Caco-2 (cell line): ENCODE results near the gene LYZL1. TPM values are rescaled to one million over a fixed set of nuclear protein-coding genes. Genes with fewer than 3 reads are reported as not detected.
A peak's percentile ranks its signal among the peaks of the same experiment; 100 is the strongest.
"Not testable (repeated sequence)": the region's sequence is repeated elsewhere in the genome, so short reads cannot be mapped to it uniquely, and the experiment has no call there.

Source experiments
- BruUV-seq: library from RNA; stranded (reverse); fragments of 400-500 nt; replicated peaks from 2 replicates; lab custom pipeline; 2021; lab: Mats Ljungman, UMichigan
- CTCF ChIA-PET: fragments of 300-600 bp; sonication (Branson Sonifier 250); formaldehyde crosslinking; loops from one replicate; lab custom pipeline; 2022; ENCODE audit warnings: antibody characterized with exemption; lab: Charles Lee
- POLR2A ChIA-PET: fragments of 300-600 bp; sonication (Branson Sonifier 250); formaldehyde crosslinking; loops from one replicate; lab custom pipeline; 2022; ENCODE audit warnings: antibody characterized with exemption; lab: Charles Lee
- DNase-seq, 2 experiments: peaks; one replicate each; pipeline versions ENCODE4 v3.0.0 to v3.0.0-alpha.2; 2020 to 2022
- H3K27me3 ChIP-seq: replicated peaks from 2 replicates; pipeline ENCODE4 v1.6.0; 2011; ENCODE audit warnings: low read length; ENCODE audit not compliant: control insufficient read depth, insufficient read depth
- H3K36me3 ChIP-seq: 2 replicates; pipeline ENCODE4 v1.5.1; 2011; ENCODE audit warnings: low read length; ENCODE audit not compliant: control insufficient read depth, insufficient read depth
- H3K4me1 ChIP-seq: fragments of 250-450 bp; sonication (Bioruptor Pico); 2 replicates; pipeline ENCODE4 v1.5.1; 2020; ENCODE audit warnings: mild to moderate bottlenecking
- H3K4me3 ChIP-seq: 2 replicates; pipeline ENCODE4 v1.5.1; 2011; ENCODE audit warnings: low read depth, mild to moderate bottlenecking, control low read depth, low read length
- H3K9me3 ChIP-seq: fragments of 250-450 bp; sonication (Bioruptor Pico); 2 replicates; pipeline ENCODE4 v1.5.1; 2020; ENCODE audit warnings: mild to moderate bottlenecking, moderate library complexity
- H3K27ac Mint-ChIP-seq: one replicate; pipeline ENCODE4 v1.8.0; 2022; ENCODE audit warnings: mixed read lengths; ENCODE audit not compliant: unreplicated experiment
- H3K27me3 Mint-ChIP-seq: one replicate; pipeline ENCODE4 v1.8.0; 2022; ENCODE audit warnings: mixed read lengths; ENCODE audit not compliant: insufficient read depth, unreplicated experiment
- H3K36me3 Mint-ChIP-seq: one replicate; pipeline ENCODE4 v1.8.0; 2022; ENCODE audit warnings: mild to moderate bottlenecking, mixed read lengths; ENCODE audit not compliant: insufficient read depth, unreplicated experiment
- H3K4me1 Mint-ChIP-seq: one replicate; pipeline ENCODE4 v1.8.0; 2022; ENCODE audit warnings: low read depth, mixed read lengths; ENCODE audit not compliant: unreplicated experiment
- H3K4me3 Mint-ChIP-seq: one replicate; pipeline ENCODE4 v1.8.0; 2022; ENCODE audit warnings: mild to moderate bottlenecking, moderate library complexity, mixed read lengths; ENCODE audit not compliant: unreplicated experiment
- H3K9me3 Mint-ChIP-seq: one replicate; pipeline ENCODE4 v1.8.0; 2022; ENCODE audit warnings: mixed read lengths; ENCODE audit not compliant: unreplicated experiment
- CTCF ChIP-seq, 2 experiments: fragments of 200-600 bp in 1 of 2; IDR thresholded peaks; 1 replicate in 1 of 2; 2 replicates in 1 of 2; pipeline versions ENCODE4 v1.5.1 to v1.8.0; 2011 to 2022; ENCODE audit warnings: antibody characterized with exemption in 1 of 2, control low read depth in 1 of 2, inconsistent platforms in 1 of 2, low read depth in 1 of 2, low read length in 1 of 2, mild to moderate bottlenecking in 1 of 2, moderate library complexity in 1 of 2; ENCODE audit not compliant: insufficient read depth in 1 of 2, severe bottlenecking in 1 of 2, unreplicated experiment in 1 of 2
- intact Hi-C: fragments of 100-400 bp; cut with micrococcal nuclease; formaldehyde crosslinking; loops from one replicate; pipeline ENCODE4 v1.10.0; 2022; ENCODE audit not compliant: unreplicated experiment
- total RNA-seq: library from RNA; stranded (reverse); gene quantifications from 2 replicates; pipeline ENCODE4 v1.2.3, GENCODE V29; 2022

Gene LYZL1
- total RNA-seq, 1 experiment from 2014 or later: not detected

- ChIA-PET POLR2A (no interaction called here), CTCF (interaction anchor here (0.6 kb wide), 1 partner anchor 626 kb away, joined by 3 read pairs; no protein-coding TSS in a partner anchor)
- Histone ChIP-seq H3K27me3 (no peaks in the 10 kb centered on the region), H3K4me3 (no peak overlapping the region), H3K9me3 (peaks cover 3% of the 10 kb centered on the region), H3K36me3 (no peaks in the 10 kb centered on the region), H3K4me1 (peaks cover 14% of the 10 kb centered on the region; the same call in 1 of the 2 replicates)
- intact Hi-C loops: no loop called here
- Mint-ChIP-seq H3K4me1 (peaks cover 7% of the 10 kb centered on the region), H3K36me3 (peaks cover 6% of the 10 kb centered on the region), H3K9me3 (peaks cover 13% of the 10 kb centered on the region), H3K27ac (no peak overlapping the region), H3K4me3 (no peak overlapping the region), H3K27me3 (no peaks in the 10 kb centered on the region)
- no peak for DNase-seq
- BruUV-seq: no TSS peak
- TF ChIP-seq CTCF (IDR thresholded peaks at IDR 0.05; ENCODE audit: insufficient read depth in 1 of 2, low read depth in 1 of 2, low read length in 1 of 2, severe bottlenecking in 1 of 2, unreplicated experiment in 1 of 2): no peak
These were observed 17.8 kb downstream of the LYZL1 start for GRCh38 chr10:29306688-29307087.

GRCh38 chr10:29308142-29308541, 19.3 kb downstream of the LYZL1 start:
- H3K36me3 Mint-ChIP-seq, H3K27ac Mint-ChIP-seq, H3K36me3 ChIP-seq, BruUV-seq, DNase-seq, intact Hi-C loops, H3K27me3 Mint-ChIP-seq, H3K9me3 ChIP-seq, CTCF ChIA-PET, H3K9me3 Mint-ChIP-seq, H3K27me3 ChIP-seq, H3K4me3 Mint-ChIP-seq, POLR2A ChIA-PET, H3K4me3 ChIP-seq, H3K4me1 Mint-ChIP-seq: not testable (repeated sequence)
- peaks cover 14% of the 10 kb centered on the region; the same call in 1 of the 2 replicates for H3K4me1 ChIP-seq

GRCh38 chr10:29309465-29309864, 20.6 kb downstream of the LYZL1 start:
- no peaks in the 10 kb centered on the region for H3K36me3 ChIP-seq
- H3K4me3 ChIP-seq: no peak overlapping the region
- no peak for TF ChIP-seq CTCF (IDR thresholded peaks at IDR 0.05; ENCODE audit: insufficient read depth in 1 of 2, low read depth in 1 of 2, low read length in 1 of 2, severe bottlenecking in 1 of 2, unreplicated experiment in 1 of 2)
- peaks cover 3% of the 10 kb centered on the region; the same call in 1 of the 2 replicates for H3K4me1 ChIP-seq
- Mint-ChIP-seq H3K27ac (no peak overlapping the region), H3K4me1 (peaks cover 7% of the 10 kb centered on the region), H3K9me3 (no peaks in the 10 kb centered on the region), H3K27me3 (no peaks in the 10 kb centered on the region), H3K36me3 (peaks cover 6% of the 10 kb centered on the region), H3K4me3 (no peak overlapping the region)
- no TSS peak for BruUV-seq
- no peak for DNase-seq
- CTCF ChIA-PET: no interaction called here
- intact Hi-C loops: no loop called here
- H3K9me3 ChIP-seq: no peaks in the 10 kb centered on the region; the same call in 1 of the 2 replicates
- H3K27me3 ChIP-seq: no peaks in the 10 kb centered on the region
- POLR2A ChIA-PET: no interaction called here

GRCh38 chr10:29310463-29310862, 21.6 kb downstream of the LYZL1 start:
- POLR2A ChIA-PET, BruUV-seq, CTCF ChIA-PET: not testable (repeated sequence)

More at GRCh38 chr10:29310463-29310862, 21.6 kb downstream of the LYZL1 start:
- H3K9me3 Mint-ChIP-seq, H3K27me3 ChIP-seq, H3K9me3 ChIP-seq, DNase-seq, H3K36me3 Mint-ChIP-seq, H3K4me3 Mint-ChIP-seq, H3K4me1 Mint-ChIP-seq, intact Hi-C loops, H3K4me1 ChIP-seq, H3K4me3 ChIP-seq, H3K36me3 ChIP-seq, H3K27me3 Mint-ChIP-seq: not testable (repeated sequence)
- H3K27ac Mint-ChIP-seq: peak overlapping the region; percentile 48
